ENCODE measurements around the gene MIDN. TPM values are rescaled to one million over a fixed set of nuclear protein-coding genes. Genes with fewer than 3 reads are reported as not detected.

MIDN gene
- total and polyA plus RNA-seq, 3 experiments from 2014 or later = 14.6 to 45.3 (median 39.8) TPM

DNA sequence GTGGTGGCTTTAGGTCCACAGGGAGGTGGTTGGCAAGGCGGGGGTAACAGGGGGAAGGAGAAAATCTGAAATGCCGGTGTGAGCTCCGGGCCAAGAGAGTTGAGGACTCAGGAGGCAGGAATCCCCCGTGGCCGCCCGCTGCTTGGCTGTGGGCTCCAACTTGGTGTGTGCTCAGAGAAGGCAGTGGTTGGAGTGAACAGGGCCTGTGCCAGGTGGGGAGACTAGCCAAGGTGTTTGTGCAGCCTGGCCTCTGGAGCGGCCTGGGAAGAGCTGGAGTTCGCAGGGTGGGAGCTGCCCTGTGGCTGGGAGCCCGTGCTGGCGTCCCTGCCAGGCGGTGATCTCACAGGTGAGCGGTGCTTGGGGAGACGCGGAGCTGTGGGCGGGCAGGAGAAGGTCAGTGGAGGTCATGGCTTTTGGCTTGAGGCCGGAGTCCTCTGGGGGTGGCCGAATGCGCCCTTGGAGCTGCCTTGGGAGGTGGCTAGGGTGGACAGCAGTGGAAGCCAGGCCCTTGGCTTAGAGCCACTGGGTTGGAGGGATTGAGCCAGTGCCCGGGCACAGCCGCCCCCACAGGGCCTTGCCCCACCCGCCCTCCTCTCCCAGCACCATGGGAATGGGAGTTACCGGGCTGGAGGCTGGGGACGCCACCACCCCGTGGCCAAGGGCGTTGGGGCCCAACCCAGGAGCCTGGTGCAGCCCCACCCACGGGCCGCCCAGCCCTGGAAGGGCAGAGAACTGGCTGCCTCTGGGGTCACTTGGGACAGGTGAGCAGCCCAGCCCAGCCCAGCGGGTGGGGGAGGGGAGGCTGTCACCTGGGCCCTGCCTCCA, 13.6 kb downstream of the MIDN start:
- Histone ChIP-seq H3K36me3 (ENCODE audit: insufficient read depth, low read length) (peaks cover 8% of the 10 kb centered on the region), H3K9me3 (ENCODE audit: low read length) (no peaks in the 10 kb centered on the region), H3K4me3 (ENCODE audit: low read length) (peak overlapping the region; percentile 95), H3K27ac (ENCODE audit: low read depth, low read length) (peak overlapping the region; percentile 98), H3K27me3 (ENCODE audit: insufficient read depth, low read length, poor library complexity, severe bottlenecking) (no peaks in the 10 kb centered on the region), H3K4me1 (ENCODE audit: insufficient read depth, low read length) (peaks cover 66% of the 10 kb centered on the region)
- peak overlapping the region; percentile 98 to 100 (median 100) for H3K27ac Mint-ChIP-seq
- H3K9me3 Mint-ChIP-seq = no peaks in the 10 kb centered on the region
- H3K27me3 Mint-ChIP-seq = peaks cover 0 to 5% of the 10 kb centered on the region in 2 donors
- H3K36me3 Mint-ChIP-seq = peaks cover 4 to 21% (median 4%) of the 10 kb centered on the region in 3 donors
- peak overlapping the region; percentile 89 to 96 (median 92) for H3K4me3 Mint-ChIP-seq
- peaks cover 47 to 76% (median 49%) of the 10 kb centered on the region in 3 donors for H3K4me1 Mint-ChIP-seq
- DNase-seq = peak; percentile 44 to 69 (median 51)
- ChIA-PET POLR2A (interaction anchor here (1.0 to 2.0 kb wide), 6 partner anchors 9 to 18 kb away, joined by 3 to 8 read pairs (median 6); partner anchors contain the start of gene FAM174C), CTCF (interaction anchor here (1.0 to 10.3 kb wide), 5 partner anchors 9 to 62 kb away, joined by 3 to 484 read pairs (median 3); partner anchors contain the start of gene ATP5F1D)

DNA sequence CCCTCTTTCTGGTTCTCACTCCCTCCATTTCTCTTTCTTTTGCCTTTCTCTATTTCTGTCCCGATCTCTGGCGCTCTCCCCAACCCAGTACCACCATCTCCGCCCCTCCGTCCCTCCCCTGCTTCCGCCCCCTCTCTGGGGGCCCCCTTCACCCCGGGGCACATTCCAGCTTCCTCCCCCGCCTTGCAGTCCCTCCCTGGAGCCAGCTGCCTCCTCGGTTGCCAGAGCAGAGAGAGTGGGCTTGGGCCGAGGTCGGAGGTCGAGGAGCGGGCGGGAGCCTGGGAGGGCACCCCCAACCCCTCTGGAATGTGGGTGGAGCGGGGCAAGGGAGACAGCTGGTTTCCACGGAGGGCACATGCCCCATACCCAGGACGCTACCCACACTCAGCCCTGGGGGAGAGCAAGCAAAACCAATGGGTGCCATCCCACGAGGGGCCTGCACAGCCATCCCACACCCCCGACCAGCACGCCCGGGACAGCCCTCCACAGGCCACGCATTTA, 14.3 kb downstream of the MIDN start:
- H3K9me3 Mint-ChIP-seq = no peaks in the 10 kb centered on the region
- Histone ChIP-seq H3K4me3 (ENCODE audit: low read length) (no peak overlapping the region), H3K9me3 (ENCODE audit: low read length) (no peaks in the 10 kb centered on the region), H3K27me3 (ENCODE audit: insufficient read depth, low read length, poor library complexity, severe bottlenecking) (no peaks in the 10 kb centered on the region), H3K36me3 (ENCODE audit: insufficient read depth, low read length) (peaks cover 5% of the 10 kb centered on the region), H3K4me1 (ENCODE audit: insufficient read depth, low read length) (peaks cover 67% of the 10 kb centered on the region), H3K27ac (ENCODE audit: low read depth, low read length) (peak overlapping the region; percentile 98)
- CTCF ChIA-PET = interaction anchor here (1.0 to 10.3 kb wide), 4 partner anchors 11 to 63 kb away, joined by 3 to 484 read pairs (median 3); partner anchors contain the start of gene ATP5F1D
- H3K4me3 Mint-ChIP-seq = peak overlapping the region in 6 of 7 donors; percentile 23 to 65 (median 47)
- H3K36me3 Mint-ChIP-seq = peaks cover 0 to 17% (median under 1%) of the 10 kb centered on the region in 3 donors
- H3K27me3 Mint-ChIP-seq = peaks cover 0 to 5% of the 10 kb centered on the region in 2 donors
- POLR2A ChIA-PET = interaction anchor here (0.6 to 1.9 kb wide), 3 partner anchors 9 to 19 kb away, joined by 6 to 8 read pairs (median 6); no protein-coding TSS in a partner anchor
- no peak for DNase-seq
- peak overlapping the region; percentile 52 to 91 (median 75) for H3K27ac Mint-ChIP-seq
- peaks cover 49 to 77% (median 49%) of the 10 kb centered on the region in 3 donors for H3K4me1 Mint-ChIP-seq

DNA sequence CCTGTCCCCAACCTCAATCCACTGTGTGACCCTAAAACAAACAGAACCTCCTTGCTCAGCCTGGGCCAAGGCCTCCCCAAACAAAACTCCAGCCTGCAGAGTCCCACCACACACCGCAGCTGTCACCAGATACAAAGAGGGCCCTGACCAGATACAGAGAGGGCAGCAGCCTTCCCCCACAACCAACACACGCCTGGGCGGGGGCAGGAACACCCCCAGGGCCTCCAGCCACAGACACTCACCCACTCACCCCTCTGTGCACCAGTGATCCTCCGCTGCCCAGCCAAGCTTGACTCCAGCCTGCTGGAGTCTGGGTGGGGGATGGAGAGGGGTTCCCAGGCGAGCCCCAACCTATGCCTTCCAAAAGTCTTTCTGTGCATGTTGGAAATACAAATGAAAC, 14.8 kb downstream of the MIDN start:
- no peak for DNase-seq
- Mint-ChIP-seq H3K27me3 (peaks cover 0 to 5% of the 10 kb centered on the region in 2 donors), H3K4me1 (peaks cover 43 to 77% (median 47%) of the 10 kb centered on the region in 3 donors), H3K36me3 (peaks cover 0 to 11% (median 0%) of the 10 kb centered on the region in 3 donors), H3K4me3 (peak overlapping the region; percentile 17 to 65 (median 39)), H3K9me3 (no peaks in the 10 kb centered on the region), H3K27ac (peak overlapping the region; percentile 61 to 91 (median 73))
- H3K27me3 ChIP-seq (ENCODE audit: insufficient read depth, low read length, poor library complexity, severe bottlenecking) = no peaks in the 10 kb centered on the region
- H3K4me3 ChIP-seq (ENCODE audit: low read length) = no peak overlapping the region
- peaks cover 67% of the 10 kb centered on the region for H3K4me1 ChIP-seq (ENCODE audit: insufficient read depth, low read length)
- no peak overlapping the region for H3K27ac ChIP-seq (ENCODE audit: low read depth, low read length)
- no peaks in the 10 kb centered on the region for H3K9me3 ChIP-seq (ENCODE audit: low read length)
- POLR2A ChIA-PET = interaction anchor here (0.6 to 1.9 kb wide), 2 partner anchors 17 to 19 kb away, joined by 6 read pairs; no protein-coding TSS in a partner anchor
- CTCF ChIA-PET = interaction anchor here (1.0 to 10.3 kb wide), 3 partner anchors 10 to 19 kb away, joined by 3 to 484 read pairs (median 5); partner anchors contain the start of gene ATP5F1D
- H3K36me3 ChIP-seq (ENCODE audit: insufficient read depth, low read length) = peaks cover under 1% of the 10 kb centered on the region

GRCh38 chr19:1264801-1265614, 16.6 kb downstream of the MIDN start:
- ChIA-PET POLR2A (interaction anchor here (1.8 to 5.0 kb wide), 3 partner anchors 10 to 20 kb away, joined by 7 to 280 read pairs (median 56); no protein-coding TSS in a partner anchor), CTCF (interaction anchor here (1.5 to 10.3 kb wide), 3 partner anchors 10 to 188 kb away, joined by 11 to 484 read pairs (median 99); partner anchors contain the start of gene ATP5F1D)
- Histone ChIP-seq H3K36me3 (ENCODE audit: insufficient read depth, low read length) (no peaks in the 10 kb centered on the region), H3K27me3 (ENCODE audit: insufficient read depth, low read length, poor library complexity, severe bottlenecking) (no peaks in the 10 kb centered on the region), H3K4me3 (ENCODE audit: low read length) (no peak overlapping the region), H3K27ac (ENCODE audit: low read depth, low read length) (peak overlapping the region; percentile 4), H3K4me1 (ENCODE audit: insufficient read depth, low read length) (peaks cover 59% of the 10 kb centered on the region), H3K9me3 (ENCODE audit: low read length) (no peaks in the 10 kb centered on the region)
- Mint-ChIP-seq H3K4me3 (peak overlapping the region; percentile 16 to 84 (median 52)), H3K36me3 (peaks cover under 1 to 6% (median under 1%) of the 10 kb centered on the region in 3 donors), H3K27me3 (peaks cover 0 to 2% of the 10 kb centered on the region in 2 donors), H3K27ac (peak overlapping the region in 7 of 8 donors; percentile 68 to 91 (median 86)), H3K4me1 (peaks cover 34 to 72% (median 37%) of the 10 kb centered on the region in 3 donors), H3K9me3 (no peaks in the 10 kb centered on the region)
- DNase-seq = no peak

- peak overlapping the region; percentile 73 for H3K27ac ChIP-seq (ENCODE audit: low read depth, low read length)
- peaks cover 0 to 4% of the 10 kb centered on the region in 2 donors for H3K27me3 Mint-ChIP-seq
- ChIA-PET CTCF (interaction anchor here (1.1 to 10.3 kb wide), 7 partner anchors 10 to 240 kb away, joined by 3 to 484 read pairs (median 8); partner anchors contain the start of genes ATP5F1D, CNN2 and FAM174C), POLR2A (interaction anchor here (1.8 to 5.0 kb wide), 4 partner anchors 10 to 21 kb away, joined by 7 to 280 read pairs (median 37); partner anchors contain the start of gene FAM174C)
- peaks cover 40 to 74% (median 43%) of the 10 kb centered on the region in 3 donors for H3K4me1 Mint-ChIP-seq
- no peaks in the 10 kb centered on the region for H3K9me3 ChIP-seq (ENCODE audit: low read length)
- no peaks in the 10 kb centered on the region for H3K27me3 ChIP-seq (ENCODE audit: insufficient read depth, low read length, poor library complexity, severe bottlenecking)
- H3K36me3 Mint-ChIP-seq = peaks cover 3 to 13% (median 3%) of the 10 kb centered on the region in 3 donors
- H3K36me3 ChIP-seq (ENCODE audit: insufficient read depth, low read length) = no peaks in the 10 kb centered on the region
- DNase-seq = peak in 4 of 5 donors; percentile 38 to 85 (median 42)
- H3K9me3 Mint-ChIP-seq = no peaks in the 10 kb centered on the region
- H3K27ac Mint-ChIP-seq = peak overlapping the region; percentile 33 to 96 (median 80)
- peak overlapping the region; percentile 38 to 88 (median 68) for H3K4me3 Mint-ChIP-seq
- H3K4me3 ChIP-seq (ENCODE audit: low read length) = peak overlapping the region; percentile 62
- H3K4me1 ChIP-seq (ENCODE audit: insufficient read depth, low read length) = peaks cover 59% of the 10 kb centered on the region
Measured at GRCh38 chr19:1265615-1266128, 17.3 kb downstream of the MIDN start.

DNA sequence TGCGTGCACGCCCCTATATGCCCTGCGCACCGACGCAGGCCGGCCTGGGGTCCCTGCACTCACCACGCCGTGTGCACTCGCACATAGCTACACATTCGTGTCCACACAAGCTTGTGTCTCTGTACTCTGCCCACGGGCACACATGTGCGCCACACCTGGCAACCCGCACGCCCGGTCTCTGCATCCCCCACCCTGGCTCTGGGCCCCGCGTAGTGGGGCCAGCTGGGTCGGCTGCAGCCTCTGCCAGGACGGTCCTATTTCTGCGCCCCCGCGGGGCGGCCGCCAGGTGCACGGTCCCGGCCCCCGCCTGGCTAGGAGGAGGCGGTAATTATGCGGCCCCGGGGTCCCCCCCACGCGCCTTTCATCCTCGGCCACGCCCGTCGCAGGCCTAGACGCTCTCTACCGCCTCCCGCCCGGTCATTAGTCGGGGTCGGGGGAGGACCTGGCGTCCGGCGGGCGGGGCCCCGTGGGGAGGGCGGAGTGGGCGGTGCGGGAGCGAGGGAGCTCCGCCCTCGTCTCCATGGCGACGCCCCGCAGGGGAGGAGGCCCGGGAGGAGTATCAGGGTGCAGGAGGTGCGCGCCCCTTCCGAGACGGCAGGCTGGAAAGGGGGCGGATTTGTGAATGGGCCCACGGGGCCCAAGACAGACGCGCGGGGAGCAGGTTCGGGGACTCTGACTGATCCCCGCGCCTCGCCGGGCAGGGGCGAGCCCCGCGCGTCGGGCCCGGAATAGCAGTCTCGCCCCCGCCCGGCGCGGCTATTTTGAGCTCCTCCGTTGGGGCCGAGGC, 17.9 kb downstream of the MIDN start:
- H3K36me3 ChIP-seq (ENCODE audit: insufficient read depth, low read length) = peaks cover 6% of the 10 kb centered on the region

More for the DNA sequence above, 17.9 kb downstream of the MIDN start:
- Histone ChIP-seq H3K4me1 (ENCODE audit: insufficient read depth, low read length) (peaks cover 64% of the 10 kb centered on the region), H3K27ac (ENCODE audit: low read depth, low read length) (peak overlapping the region; percentile 73), H3K4me3 (ENCODE audit: low read length) (peak overlapping the region; percentile 62), H3K27me3 (ENCODE audit: insufficient read depth, low read length, poor library complexity, severe bottlenecking) (no peaks in the 10 kb centered on the region), H3K9me3 (ENCODE audit: low read length) (no peaks in the 10 kb centered on the region)
- ChIA-PET CTCF (interaction anchor here (0.8 to 10.3 kb wide), 16 partner anchors 9 to 359 kb away, joined by 3 to 484 read pairs (median 4); partner anchors contain the start of genes ATP5F1D, CNN2, FAM174C and NDUFS7), POLR2A (interaction anchor here (0.5 to 5.0 kb wide), 10 partner anchors 9 to 198 kb away, joined by 3 to 280 read pairs (median 7); partner anchors contain the start of genes ATP5F1D and FAM174C)
- H3K27me3 Mint-ChIP-seq = peaks cover 0 to 4% of the 10 kb centered on the region in 2 donors
- peak; percentile 74 to 92 (median 86) for DNase-seq
- H3K4me1 Mint-ChIP-seq = peaks cover 45 to 76% (median 48%) of the 10 kb centered on the region in 3 donors
- H3K9me3 Mint-ChIP-seq = no peaks in the 10 kb centered on the region
- H3K36me3 Mint-ChIP-seq = peaks cover 3 to 19% (median 3%) of the 10 kb centered on the region in 3 donors
- peak overlapping the region; percentile 41 to 88 (median 68) for H3K4me3 Mint-ChIP-seq
- H3K27ac Mint-ChIP-seq = peak overlapping the region; percentile 76 to 96 (median 81)

Data from CD8-positive, alpha-beta memory T cell (primary cell).